GM18499 (cell line): ENCODE results near the gene UNC13D.

ENCODE experiments used
- ATAC-seq: cut with Tn5 transposase; IDR thresholded peaks from one replicate; pipeline ENCODE4 v1.9.1; 2021; ENCODE audit warnings: moderate number of reproducible peaks; ENCODE audit not compliant: insufficient read depth, unreplicated experiment

The UNC13D gene

DNA sequence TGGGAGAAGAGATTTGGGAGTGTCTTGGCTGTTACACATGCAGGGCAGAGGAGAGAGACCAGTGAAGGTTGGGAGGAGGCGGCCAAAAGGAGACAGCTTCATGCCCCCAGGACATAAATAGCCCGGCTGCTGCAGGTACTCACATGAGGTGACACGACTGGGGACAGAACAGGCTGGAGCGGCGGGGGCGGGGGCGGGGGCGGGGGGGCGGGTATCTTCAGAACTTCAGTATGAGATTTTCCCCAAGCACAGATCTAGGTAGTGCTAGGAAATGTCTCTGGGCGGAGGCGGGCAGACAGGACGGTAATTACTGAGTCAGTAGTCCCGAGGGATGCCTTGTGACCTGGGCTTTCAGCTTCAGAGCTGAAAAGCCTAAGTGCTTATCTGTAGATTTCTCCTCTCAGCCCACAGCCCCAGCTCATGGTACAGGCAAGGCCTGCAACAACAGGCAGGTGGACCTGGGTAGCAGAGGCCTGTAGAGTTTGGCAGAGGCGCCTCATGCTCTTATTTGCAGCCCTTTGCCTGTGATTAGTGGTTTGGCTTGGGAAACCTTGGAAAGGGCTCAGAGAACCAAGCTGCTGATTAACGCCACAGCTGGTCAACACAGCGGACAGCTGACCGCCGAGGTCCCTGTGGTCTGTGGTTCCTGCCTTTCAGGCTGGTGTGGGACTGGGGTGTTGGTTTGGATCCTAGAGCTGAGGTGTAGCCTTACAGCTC, 35.1 kb downstream of the UNC13D start:
- ATAC-seq, result no peak

DNA sequence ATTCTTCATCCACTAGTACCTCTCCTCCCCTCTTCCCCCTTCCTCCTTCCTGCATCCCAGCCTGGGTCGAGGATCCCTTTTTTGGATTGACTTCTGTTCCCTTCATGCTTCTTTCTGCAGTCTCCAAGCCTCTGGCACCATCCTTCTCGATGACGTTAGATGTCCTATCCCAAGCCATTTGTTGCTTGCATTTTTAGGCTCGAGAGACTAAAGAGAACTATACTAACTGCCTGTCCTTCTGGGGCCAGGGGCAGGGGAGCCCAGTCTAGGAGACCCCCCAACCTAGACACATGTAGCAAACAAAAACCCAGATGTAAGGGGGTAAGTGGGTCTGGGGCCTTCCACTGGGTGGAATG, 35.7 kb downstream of the UNC13D start:
- ATAC-seq, result no peak

DNA sequence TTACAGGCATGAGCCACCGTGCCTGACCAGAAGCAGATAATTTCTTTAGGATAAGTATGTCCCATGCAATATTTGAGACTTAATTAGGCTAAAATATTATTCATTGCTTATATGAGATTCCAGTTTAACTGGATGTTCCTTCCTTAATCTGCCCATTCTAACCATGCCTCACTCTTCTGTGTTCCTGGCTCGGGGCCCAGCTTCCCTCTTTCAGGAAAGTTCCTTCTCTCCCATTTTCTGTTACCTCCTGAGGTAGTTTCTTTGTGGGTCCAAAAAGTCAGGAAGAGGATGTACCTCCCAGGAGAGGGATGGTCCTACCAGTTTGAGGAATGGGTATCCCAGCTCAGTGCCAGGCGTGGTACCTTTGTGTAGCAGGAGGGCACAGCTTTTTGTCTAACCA, 36.3 kb downstream of the UNC13D start:
- no peak for ATAC-seq

DNA sequence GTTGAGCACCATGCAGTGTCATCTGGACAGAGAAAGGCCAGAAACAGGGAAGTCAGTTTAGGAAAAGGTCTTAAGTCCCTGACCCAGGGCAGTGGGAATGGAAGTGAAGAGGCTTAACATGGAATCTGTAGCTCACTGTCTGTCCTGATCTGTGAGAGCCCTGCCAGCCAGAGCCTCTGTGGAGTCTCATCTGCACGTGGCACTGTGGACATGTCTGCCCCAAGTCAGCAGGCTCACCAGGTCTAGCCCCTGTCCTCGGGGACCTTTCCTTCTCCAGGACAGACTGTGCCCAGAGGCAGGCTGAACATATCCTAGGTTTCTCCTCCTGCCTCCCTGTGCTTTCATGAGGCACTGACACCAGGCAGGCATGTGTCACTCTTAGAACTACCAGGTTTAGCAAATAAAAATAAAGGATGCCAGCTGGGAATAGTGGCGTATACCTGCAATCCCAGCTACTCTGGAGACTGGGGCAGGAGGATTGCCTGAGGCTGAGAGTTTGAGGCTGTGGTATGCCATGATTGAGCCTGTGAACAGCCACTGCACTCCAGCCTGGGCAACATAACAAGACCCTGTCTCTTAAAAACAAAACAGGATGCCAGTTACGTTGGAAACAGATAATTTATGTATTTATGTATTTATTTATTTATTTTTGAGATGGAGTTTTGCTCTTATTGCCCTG, 37.2 kb downstream of the UNC13D start:
- no peak for ATAC-seq

DNA sequence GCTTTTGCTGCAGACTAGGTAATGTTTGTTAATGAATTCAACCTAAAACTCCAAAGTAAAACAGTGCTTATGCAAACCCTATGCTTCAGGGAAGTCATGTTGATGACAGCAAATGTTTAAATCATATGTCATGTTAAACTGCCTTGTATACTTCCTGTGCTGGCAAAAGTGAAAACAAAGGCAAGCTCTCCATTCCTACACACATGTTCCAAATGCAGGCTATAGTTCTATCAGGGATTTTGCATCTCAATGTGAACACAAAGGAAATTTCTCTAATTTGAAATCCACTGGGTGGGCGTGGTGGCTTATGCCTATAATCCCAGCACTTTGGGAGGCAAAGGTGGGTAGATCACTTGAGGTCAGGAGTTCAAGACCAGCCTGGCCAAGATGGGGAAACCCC, 40.3 kb downstream of the UNC13D start:
- no peak for ATAC-seq

DNA sequence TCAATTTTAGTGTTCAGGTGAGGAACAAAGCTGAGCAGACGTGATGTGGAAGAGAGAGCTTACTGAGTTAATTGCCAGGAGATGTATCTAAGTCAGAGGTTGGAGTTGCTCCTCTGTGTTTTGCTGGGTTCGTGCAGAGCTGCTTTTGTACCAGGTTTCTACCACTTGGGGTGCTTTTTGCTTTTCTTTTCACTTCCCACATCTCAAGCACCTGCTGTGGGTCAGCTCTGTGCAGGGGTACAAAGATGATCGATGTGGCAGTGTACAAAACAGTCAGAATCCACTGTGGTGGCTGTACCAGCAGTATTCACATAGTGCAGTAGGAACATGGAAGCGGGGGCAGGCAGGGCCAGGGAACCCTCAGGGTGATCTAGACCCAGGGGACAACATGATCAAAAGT, 44.8 kb downstream of the UNC13D start:
- ATAC-seq, result no peak

DNA sequence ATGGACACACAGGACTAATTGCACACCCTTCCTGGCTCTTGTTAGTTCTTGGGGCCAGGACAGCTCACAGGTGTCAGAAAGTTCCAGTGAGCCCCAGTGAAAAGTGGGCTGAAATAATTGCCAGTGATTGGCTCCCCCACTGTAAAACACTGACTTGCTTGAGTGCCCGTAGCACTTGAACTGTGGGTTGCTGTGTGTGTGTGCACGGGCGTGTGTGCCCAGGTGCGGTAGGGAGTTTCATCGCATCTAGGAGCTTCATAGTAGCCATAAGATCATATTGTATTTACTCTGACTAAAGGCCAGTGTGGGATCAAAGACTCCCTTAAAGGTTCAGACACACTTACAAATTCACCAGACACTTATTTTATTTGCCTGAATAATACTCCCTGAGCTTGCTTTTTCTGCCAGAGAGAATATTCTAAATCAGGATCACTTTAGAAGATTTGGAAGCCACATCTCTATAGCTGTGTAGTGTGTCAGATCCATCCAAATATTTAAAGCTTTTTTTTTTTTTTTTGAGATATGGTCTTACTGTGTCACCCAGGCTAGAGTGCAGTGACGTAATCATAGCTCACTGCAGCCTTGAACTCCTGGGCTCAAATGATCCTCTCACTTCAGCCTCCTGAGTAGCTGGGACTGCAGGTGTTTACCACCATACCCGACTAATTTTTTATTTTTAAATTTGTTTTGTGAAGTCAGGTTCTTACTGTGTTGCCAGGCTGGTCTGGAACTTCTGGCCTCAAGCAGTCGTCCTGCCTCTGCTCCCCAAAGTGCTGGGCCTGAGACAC, 48.2 kb downstream of the UNC13D start:
- ATAC-seq, result no peak

DNA sequence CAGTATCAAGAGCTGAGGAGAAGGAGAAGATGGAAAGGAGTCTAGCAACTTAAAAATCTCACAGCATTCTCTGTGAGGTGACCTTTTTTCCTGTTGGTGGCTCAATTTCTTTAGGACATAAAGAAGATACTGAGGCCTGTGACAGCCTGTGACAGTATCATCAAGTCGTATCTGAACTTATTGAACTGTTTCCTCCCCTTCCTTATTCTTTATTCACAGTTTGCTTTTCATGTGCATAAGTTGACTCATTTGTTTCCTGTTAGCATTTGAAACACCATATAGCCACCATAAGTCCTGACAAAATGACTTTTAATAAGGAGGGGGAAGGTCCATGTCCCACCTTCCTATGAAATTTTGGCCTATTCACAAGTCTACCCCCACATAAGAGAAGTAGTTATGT, 50.7 kb downstream of the UNC13D start:
- no peak for ATAC-seq

DNA sequence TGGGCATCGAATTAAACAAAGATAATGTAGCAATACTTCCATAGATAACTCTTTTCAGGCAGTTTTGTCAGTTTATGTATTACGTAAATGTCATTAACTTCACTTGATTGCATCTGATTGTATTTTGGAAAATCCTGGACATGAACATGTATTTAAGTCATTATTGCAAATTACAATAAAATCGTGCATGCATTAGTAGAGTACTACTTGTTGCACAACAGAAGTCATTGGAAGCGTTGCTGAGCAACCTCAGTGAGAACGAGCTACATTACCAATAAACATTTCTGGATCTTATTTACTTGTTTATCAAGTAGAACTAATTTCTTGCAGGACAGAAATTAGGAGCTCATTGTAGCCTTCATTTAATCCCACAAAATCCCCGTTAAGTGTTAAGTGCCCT, 53.0 kb downstream of the UNC13D start:
- ATAC-seq, result no peak

DNA sequence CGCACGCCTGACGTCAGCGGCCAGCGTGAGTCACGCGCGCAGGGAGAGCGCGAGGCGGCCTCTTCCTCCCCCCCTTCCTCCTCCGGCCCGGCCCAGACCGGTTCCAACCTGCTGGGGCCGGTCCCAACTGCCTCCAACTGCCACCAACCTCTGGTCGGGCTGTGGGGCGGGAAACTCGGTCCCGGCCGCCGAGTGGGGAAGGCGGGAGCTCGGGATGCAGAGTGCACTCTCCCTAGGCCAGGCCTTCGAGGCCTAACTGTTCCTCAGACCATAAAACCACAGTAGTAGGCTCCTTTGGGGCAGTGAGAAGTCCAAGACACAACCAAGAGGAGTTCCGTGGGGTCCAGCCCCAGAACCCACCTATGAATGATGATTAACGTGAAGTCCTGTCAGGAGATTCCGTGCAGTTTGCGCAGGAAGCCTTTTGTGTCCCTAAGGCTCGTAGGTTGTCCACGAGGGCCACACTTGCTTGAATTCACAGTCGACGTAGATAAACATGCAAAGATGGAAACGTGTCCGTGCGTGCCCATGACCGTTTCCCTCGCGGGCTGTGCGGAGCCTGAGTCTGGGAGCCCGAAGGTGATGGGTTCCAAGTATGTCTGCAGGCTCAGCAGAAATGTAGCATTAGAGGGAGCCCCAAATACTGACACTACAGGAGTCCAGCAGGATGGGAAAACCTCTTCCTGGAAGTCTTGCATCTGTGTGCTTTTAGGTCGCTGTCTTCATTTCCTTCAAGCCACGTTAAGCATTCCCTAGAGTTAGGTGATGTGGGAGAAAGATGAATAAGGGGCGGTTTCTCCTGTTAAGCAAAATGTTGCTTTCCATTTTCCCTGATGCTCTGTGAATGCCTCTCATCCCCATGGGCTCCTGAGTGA, 59.0 kb downstream of the UNC13D start:
- no peak for ATAC-seq

DNA sequence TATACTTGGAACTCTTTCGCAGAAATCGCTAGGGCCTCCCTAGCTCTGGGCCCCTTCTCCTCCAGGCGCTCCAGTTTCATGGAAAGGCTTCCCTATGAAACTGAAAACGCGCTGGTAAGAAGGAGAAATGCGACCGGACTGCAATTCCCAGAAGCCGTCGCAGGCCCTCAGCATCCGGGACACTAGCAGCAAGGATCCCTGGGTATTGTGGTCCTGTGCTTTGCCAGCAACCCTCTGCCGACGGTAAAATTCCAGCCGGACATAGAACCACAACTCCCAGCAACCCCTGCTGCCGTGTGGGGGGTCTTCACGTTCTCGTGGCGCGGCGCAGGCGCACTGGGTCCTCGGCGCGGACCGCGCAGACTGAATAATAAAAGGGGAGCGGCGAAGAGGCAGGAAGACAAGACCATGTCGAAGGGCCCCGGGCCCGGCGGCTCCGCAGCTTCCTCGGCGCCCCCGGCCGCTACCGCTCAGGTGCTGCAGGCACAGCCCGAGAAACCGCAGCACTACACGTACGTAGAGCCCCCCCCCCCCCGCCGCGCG, 59.7 kb downstream of the UNC13D start, which contains the start of gene UNK:
Gene UNK, plus strand, starts transcription at position 334 of the 543 bp plus-strand sequence. Its CDS starts 75 bp downstream, at position 409.
- no peak for ATAC-seq

DNA sequence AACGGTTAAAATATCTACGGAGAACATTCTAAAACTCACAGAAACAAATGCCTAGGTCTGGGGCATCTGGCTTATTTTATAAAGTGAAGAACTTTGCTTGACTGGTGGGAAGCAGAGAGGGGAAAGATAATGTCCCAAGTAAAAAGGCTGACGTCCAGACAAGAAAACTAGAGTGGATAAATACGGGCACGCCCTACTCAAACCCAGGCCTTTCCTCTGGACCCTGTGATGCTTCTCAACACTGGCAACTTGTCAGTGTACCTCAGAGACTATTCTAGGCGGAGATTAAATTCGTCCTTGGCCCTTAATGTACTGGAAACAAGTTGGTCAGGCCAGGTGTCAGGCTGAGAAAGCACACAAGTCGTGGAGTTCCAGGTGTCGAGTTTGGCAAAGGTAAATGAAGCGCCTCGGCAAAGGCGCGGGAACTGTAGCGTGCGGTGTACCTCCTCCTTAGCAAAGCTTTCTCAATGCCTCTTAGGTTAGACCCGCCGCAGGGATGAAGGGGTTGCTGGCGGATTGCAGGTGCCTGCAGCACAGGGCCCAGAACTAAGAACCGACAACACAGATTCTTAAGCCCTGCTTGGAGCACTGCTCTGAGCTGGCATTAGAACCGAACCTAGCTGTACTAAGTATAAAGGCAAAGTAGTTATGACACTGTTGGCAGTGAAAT, 60.3 kb downstream of the UNC13D start:
- no peak for ATAC-seq

DNA sequence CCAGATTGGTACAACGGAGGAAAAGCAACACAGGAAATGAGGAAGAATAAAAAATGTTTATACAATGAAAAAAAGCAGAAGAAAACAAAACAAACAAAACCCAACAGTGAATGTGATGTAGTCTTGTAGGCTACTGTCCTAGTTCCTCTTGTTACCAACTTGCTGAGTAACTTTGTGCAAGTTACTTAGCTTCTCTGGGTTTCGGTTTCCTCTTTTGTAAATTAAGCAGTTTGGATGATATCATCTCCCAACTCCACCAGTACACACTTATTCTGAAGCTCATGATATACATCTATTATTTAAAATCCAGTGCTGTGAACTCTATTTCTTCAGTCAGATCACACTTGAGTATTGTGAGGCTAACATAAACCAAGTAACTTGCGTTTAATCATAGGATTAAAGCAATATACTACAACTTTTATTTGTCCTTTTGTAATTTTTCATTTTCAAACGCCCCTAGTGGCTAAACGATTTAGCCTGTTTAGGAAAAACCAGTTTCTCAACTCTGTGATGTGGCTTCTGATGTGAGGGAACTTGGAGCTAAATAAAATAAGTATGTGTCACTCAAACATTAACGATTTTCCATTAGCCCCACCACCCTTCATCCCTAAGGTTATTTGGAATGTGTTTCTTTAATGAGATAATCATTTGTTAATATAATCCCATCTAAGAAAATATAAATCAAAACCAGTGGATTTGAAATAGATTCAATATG, 61.0 kb downstream of the UNC13D start:
- no peak for ATAC-seq

DNA sequence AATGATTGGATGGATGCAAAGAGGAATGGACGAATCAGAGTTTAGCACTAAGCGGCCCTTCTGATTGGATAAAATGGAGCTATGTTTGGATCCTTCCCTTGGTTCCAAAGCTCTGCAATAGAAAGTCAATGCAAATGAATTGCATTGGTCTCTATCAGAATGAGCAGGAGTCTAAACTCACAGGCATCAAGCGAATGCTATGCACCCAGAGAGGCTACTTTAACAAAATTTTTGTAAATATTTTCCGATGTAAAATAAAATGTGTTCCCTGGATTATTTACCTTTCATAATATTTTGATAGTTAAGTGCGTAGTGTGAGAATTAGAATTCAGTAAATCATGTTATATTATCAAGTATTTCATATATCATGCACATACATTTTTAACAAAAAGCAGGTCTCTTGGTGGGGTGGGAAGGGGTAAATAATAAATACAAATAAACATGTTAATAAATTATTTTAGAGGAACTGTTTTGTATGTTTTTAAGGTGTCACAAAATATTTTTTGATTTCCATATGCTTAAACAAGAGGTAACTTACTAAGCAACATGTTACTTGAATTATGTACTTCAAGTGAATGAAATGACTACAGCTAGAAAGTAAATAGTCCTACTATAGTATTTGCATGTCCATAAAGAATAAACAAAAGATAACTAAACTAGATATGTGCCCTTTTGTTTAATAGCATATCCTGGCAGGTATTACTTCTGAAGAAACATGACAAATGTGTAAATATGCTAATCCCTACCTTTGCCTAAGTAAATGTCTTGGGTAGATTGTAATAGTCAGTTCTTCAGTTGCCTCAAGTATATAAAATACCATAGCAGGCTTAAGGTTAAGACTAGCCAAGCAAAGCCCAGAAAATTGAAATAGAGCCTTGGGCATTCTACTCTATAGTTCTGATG, 64.0 kb downstream of the UNC13D start:
- no peak for ATAC-seq

DNA sequence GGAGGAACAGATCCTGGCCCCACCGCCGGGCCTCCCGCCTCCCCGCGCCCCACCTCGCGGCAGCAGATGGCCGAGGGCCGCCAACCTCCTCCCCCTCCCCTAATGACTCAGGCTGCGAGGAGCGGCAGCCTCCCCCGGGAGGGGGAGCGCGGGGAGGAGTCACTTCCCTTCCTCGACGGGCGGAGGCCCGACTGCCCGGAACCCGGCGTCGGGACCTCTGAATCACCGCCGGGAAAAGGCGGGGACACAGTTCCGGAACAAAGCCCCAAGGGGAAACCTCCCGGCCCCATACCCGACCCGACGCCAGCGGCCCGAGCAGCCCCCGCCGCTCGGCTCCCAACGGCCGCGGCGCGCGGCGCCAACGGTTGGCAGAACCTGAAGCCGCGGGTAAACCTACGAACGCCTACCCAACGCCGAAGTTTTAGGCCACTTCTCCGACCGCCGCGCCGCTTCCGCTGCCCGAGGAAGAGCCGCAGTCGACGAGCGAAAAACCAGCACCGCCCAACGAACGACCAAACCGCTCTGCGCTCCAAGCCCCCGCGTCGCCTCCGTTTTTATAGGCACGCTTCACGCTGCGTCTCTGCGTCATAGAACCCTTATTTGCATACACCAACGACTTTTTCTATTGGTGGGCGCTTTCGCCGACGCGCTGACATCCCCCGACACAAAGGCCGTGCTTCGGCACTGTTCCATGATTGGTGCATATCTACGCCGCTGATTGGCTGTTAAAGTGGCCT, 64.8 kb downstream of the UNC13D start:
- ATAC-seq, result peak; percentile 67

DNA sequence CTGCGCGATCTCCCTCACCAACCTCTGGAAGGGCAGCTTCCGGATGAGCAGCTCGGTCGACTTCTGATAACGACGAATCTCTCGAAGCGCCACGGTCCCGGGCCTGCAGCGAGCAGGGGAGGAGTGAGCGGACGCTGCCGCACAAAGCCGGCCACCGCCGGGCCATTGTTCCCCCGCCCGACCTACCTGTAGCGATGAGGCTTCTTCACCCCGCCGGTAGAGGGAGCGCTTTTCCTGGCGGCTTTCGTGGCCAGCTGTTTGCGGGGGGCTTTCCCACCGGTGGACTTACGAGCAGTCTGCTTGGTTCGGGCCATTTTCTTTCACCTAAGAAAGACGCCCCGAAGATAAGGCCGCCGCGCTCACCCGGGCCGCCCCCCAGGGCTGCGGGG, 65.3 kb downstream of the UNC13D start:
- no peak for ATAC-seq
